Lower leg skin (tissue), 3 donors: ENCODE data around the gene ST8SIA5.

Source experiments
- CTCF ChIP-seq, 3 donors: fragments of 450-650 bp; IDR thresholded peaks; one replicate each; pipeline ENCODE4 v1.5.1; 2016; ENCODE audit warnings: antibody characterized with exemption in 3 of 3, mild to moderate bottlenecking in 3 of 3, moderate library complexity in 2 of 3
- POLR2A ChIP-seq, 2 donors: fragments of 450-650 bp; IDR thresholded peaks; one replicate each; pipeline ENCODE4 v1.6.1; 2016 to 2017; ENCODE audit warnings: antibody characterized with exemption in 2 of 2, mild to moderate bottlenecking in 1 of 2, moderate library complexity in 1 of 2

GRCh38 chr18:46716827-46717226 lies 40.0 kb downstream of the ST8SIA5 start:
- TF ChIP-seq CTCF (IDR thresholded peaks at IDR 0.05) (no peak), POLR2A (IDR thresholded peaks at IDR 0.05) (no peak)
